Caco-2 (cell line): Measurements from ENCODE around the gene ALAD. TPM values are rescaled to one million over a fixed set of nuclear protein-coding genes. Genes with fewer than 3 reads are reported as not detected.
"Not testable (repeated sequence)": the region's sequence is repeated elsewhere in the genome, so short reads cannot be mapped to it uniquely, and the experiment has no call there.

Experiments
- BruUV-seq: library from RNA; stranded (reverse); fragments of 400-500 nt; replicated peaks from 2 replicates; lab custom pipeline; 2021; lab: Mats Ljungman, UMichigan
- CTCF ChIA-PET: fragments of 300-600 bp; sonication (Branson Sonifier 250); formaldehyde crosslinking; loops from one replicate; lab custom pipeline; 2022; ENCODE audit warnings: antibody characterized with exemption; lab: Charles Lee
- POLR2A ChIA-PET: fragments of 300-600 bp; sonication (Branson Sonifier 250); formaldehyde crosslinking; loops from one replicate; lab custom pipeline; 2022; ENCODE audit warnings: antibody characterized with exemption; lab: Charles Lee
- DNase-seq, 2 experiments: peaks; one replicate each; pipeline versions ENCODE4 v3.0.0 to v3.0.0-alpha.2; 2020 to 2022
- H3K27me3 ChIP-seq: replicated peaks from 2 replicates; pipeline ENCODE4 v1.6.0; 2011; ENCODE audit warnings: low read length; ENCODE audit not compliant: control insufficient read depth, insufficient read depth
- H3K36me3 ChIP-seq: 2 replicates; pipeline ENCODE4 v1.5.1; 2011; ENCODE audit warnings: low read length; ENCODE audit not compliant: control insufficient read depth, insufficient read depth
- H3K4me1 ChIP-seq: fragments of 250-450 bp; sonication (Bioruptor Pico); 2 replicates; pipeline ENCODE4 v1.5.1; 2020; ENCODE audit warnings: mild to moderate bottlenecking
- H3K4me3 ChIP-seq: 2 replicates; pipeline ENCODE4 v1.5.1; 2011; ENCODE audit warnings: low read depth, mild to moderate bottlenecking, control low read depth, low read length
- H3K9me3 ChIP-seq: fragments of 250-450 bp; sonication (Bioruptor Pico); 2 replicates; pipeline ENCODE4 v1.5.1; 2020; ENCODE audit warnings: mild to moderate bottlenecking, moderate library complexity
- H3K27ac Mint-ChIP-seq: one replicate; pipeline ENCODE4 v1.8.0; 2022; ENCODE audit warnings: mixed read lengths; ENCODE audit not compliant: unreplicated experiment
- H3K27me3 Mint-ChIP-seq: one replicate; pipeline ENCODE4 v1.8.0; 2022; ENCODE audit warnings: mixed read lengths; ENCODE audit not compliant: insufficient read depth, unreplicated experiment
- H3K36me3 Mint-ChIP-seq: one replicate; pipeline ENCODE4 v1.8.0; 2022; ENCODE audit warnings: mild to moderate bottlenecking, mixed read lengths; ENCODE audit not compliant: insufficient read depth, unreplicated experiment
- H3K4me1 Mint-ChIP-seq: one replicate; pipeline ENCODE4 v1.8.0; 2022; ENCODE audit warnings: low read depth, mixed read lengths; ENCODE audit not compliant: unreplicated experiment
- H3K4me3 Mint-ChIP-seq: one replicate; pipeline ENCODE4 v1.8.0; 2022; ENCODE audit warnings: mild to moderate bottlenecking, moderate library complexity, mixed read lengths; ENCODE audit not compliant: unreplicated experiment
- H3K9me3 Mint-ChIP-seq: one replicate; pipeline ENCODE4 v1.8.0; 2022; ENCODE audit warnings: mixed read lengths; ENCODE audit not compliant: unreplicated experiment
- intact Hi-C: fragments of 100-400 bp; cut with micrococcal nuclease; formaldehyde crosslinking; loops from one replicate; pipeline ENCODE4 v1.10.0; 2022; ENCODE audit not compliant: unreplicated experiment
- total RNA-seq: library from RNA; stranded (reverse); gene quantifications from 2 replicates; pipeline ENCODE4 v1.2.3, GENCODE V29; 2022
- TF ChIP-seq, protein P1 (sequence below), 2 experiments: fragments of 200-600 bp in 1 of 2; IDR thresholded peaks; 1 replicate in 1 of 2; 2 replicates in 1 of 2; pipeline versions ENCODE4 v1.5.1 to v1.8.0; 2011 to 2022; ENCODE audit warnings: antibody characterized with exemption in 1 of 2, control low read depth in 1 of 2, inconsistent platforms in 1 of 2, low read depth in 1 of 2, low read length in 1 of 2, mild to moderate bottlenecking in 1 of 2, moderate library complexity in 1 of 2; ENCODE audit not compliant: insufficient read depth in 1 of 2, severe bottlenecking in 1 of 2, unreplicated experiment in 1 of 2

ALAD gene
- total RNA-seq, 1 experiment from 2014 or later = 48.8 TPM

DNA sequence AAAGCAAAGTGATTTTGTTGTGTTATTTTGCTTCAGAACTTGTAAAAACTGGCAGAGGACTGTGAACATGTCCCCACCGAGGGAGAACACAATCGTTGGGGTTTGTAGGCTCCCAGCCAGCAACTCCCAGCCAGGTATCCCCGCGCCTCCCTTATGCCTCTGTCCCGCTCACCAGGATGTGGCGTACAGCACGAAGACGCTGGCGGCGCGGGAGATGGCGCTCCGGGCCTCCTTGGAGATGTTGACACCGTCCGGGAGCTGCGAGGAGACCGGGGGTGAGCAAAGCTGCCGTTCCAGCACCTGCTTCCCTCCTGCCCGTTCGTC lies 8.8 kb upstream of the ALAD start:
- TF ChIP-seq, protein P1, sequence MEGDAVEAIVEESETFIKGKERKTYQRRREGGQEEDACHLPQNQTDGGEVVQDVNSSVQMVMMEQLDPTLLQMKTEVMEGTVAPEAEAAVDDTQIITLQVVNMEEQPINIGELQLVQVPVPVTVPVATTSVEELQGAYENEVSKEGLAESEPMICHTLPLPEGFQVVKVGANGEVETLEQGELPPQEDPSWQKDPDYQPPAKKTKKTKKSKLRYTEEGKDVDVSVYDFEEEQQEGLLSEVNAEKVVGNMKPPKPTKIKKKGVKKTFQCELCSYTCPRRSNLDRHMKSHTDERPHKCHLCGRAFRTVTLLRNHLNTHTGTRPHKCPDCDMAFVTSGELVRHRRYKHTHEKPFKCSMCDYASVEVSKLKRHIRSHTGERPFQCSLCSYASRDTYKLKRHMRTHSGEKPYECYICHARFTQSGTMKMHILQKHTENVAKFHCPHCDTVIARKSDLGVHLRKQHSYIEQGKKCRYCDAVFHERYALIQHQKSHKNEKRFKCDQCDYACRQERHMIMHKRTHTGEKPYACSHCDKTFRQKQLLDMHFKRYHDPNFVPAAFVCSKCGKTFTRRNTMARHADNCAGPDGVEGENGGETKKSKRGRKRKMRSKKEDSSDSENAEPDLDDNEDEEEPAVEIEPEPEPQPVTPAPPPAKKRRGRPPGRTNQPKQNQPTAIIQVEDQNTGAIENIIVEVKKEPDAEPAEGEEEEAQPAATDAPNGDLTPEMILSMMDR (IDR thresholded peaks at IDR 0.05; ENCODE audit: insufficient read depth in 1 of 2, low read depth in 1 of 2, low read length in 1 of 2, severe bottlenecking in 1 of 2, unreplicated experiment in 1 of 2) = no peak
- Histone ChIP-seq H3K4me1 (peaks cover 3% of the 10 kb centered on the region; the same call in 1 of the 2 replicates), H3K4me3 (peak overlapping the region; percentile 89), H3K36me3 (0 out of 2 replicates have a peak, but pooled peaks cover 2% of the 10 kb centered on the region), H3K27me3 (no peaks in the 10 kb centered on the region), H3K9me3 (no peaks in the 10 kb centered on the region)
- Mint-ChIP-seq H3K27ac (peak overlapping the region; percentile 98), H3K4me3 (peak overlapping the region; percentile 88), H3K27me3 (no peaks in the 10 kb centered on the region), H3K4me1 (peaks cover 20% of the 10 kb centered on the region), H3K9me3 (no peaks in the 10 kb centered on the region), H3K36me3 (peaks cover 52% of the 10 kb centered on the region)
- BruUV-seq = no TSS peak
- CTCF ChIA-PET = interaction anchor here (0.6 to 2.0 kb wide), 9 partner anchors 9 to 272 kb away, joined by 3 to 16 read pairs (median 5); partner anchors contain the start of genes ALAD, CDC26 and PRPF4
- POLR2A ChIA-PET = interaction anchor here (0.9 to 1.3 kb wide), 11 partner anchors 9 to 182 kb away, joined by 3 to 15 read pairs (median 4); partner anchors contain the start of genes ALAD, BSPRY, CDC26 and HDHD3
- no peak for DNase-seq
- intact Hi-C loops = loop anchor here (1.0 to 5.0 kb wide), 7 partner anchors 9 to 248 kb away; partner anchors contain the start of genes ALAD, BSPRY, CDC26 and FKBP15

DNA sequence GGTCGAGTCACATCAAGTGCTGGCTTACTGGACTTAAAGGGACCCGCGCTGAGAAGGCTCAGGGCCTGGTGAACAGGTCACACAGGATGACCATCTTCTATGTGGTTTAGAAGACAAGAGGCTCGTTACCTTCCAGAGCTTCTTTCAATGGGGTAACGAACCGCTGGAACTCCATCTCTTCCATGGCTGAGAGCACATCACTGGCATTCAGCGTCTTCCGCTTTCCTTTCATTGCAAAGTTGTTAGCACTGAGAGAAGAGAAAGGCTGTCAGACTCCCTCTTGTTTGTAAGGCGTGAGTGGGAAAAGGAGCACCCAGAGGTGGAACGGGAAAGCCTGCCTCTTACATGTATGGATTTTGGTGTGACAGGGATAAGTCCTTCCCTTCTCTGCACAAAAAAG lies 8.4 kb upstream of the ALAD start:
- Mint-ChIP-seq H3K9me3 (no peaks in the 10 kb centered on the region), H3K27me3 (no peaks in the 10 kb centered on the region), H3K4me3 (peak overlapping the region; percentile 88), H3K36me3 (peaks cover 56% of the 10 kb centered on the region), H3K4me1 (peaks cover 20% of the 10 kb centered on the region), H3K27ac (peak overlapping the region; percentile 98)
- no peak for DNase-seq
- H3K36me3 ChIP-seq = 0 out of 2 replicates have a peak, but pooled peaks cover 2% of the 10 kb centered on the region
- CTCF ChIA-PET = interaction anchor here (1.0 to 2.0 kb wide), 6 partner anchors 8 to 248 kb away, joined by 3 to 16 read pairs (median 6); partner anchors contain the start of genes ALAD, CDC26 and PRPF4
- H3K4me3 ChIP-seq = peak overlapping the region; percentile 89
- no peaks in the 10 kb centered on the region for H3K9me3 ChIP-seq
- peaks cover 3% of the 10 kb centered on the region; the same call in 1 of the 2 replicates for H3K4me1 ChIP-seq
- no TSS peak for BruUV-seq
- intact Hi-C loops = no loop called here
- POLR2A ChIA-PET = interaction anchor here (1.0 to 1.3 kb wide), 9 partner anchors 9 to 135 kb away, joined by 3 to 15 read pairs (median 4); partner anchors contain the start of genes ALAD, BSPRY, CDC26 and HDHD3
- no peaks in the 10 kb centered on the region for H3K27me3 ChIP-seq
- TF ChIP-seq, protein P1 (IDR thresholded peaks at IDR 0.05; ENCODE audit: insufficient read depth in 1 of 2, low read depth in 1 of 2, low read length in 1 of 2, severe bottlenecking in 1 of 2, unreplicated experiment in 1 of 2) = no peak

DNA sequence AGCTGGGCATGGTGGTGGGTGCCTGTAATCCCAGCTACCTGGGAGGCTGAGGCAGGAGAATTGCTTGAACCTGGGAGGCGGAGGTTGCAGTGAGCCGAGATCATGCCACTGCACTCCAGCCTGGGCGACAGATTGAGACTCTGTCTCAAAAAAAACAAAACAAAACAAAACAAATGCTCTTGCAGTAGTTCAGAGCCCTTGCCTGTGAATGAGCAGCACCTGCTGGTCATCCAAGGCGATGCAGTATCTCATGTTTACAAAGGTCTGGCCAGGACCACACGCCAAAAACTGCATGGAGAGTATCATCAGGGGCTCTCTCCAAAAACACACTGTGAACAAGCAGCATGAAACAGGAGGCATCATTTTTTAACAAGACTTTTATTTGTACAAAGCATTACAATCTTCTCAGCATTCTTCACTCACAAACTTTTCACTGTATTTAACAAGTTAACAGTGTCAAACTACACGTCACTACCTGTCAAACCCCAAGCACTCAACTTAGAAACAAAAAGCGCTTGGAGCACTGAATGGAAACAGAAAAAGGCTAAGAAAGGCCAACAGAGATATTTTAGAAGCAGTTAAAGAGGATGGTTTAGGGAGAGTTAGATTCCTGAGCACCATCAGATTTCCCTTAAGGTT lies 5.9 kb upstream of the ALAD start:
- CTCF ChIA-PET = interaction anchor here (1.0 kb wide), 1 partner anchor 132 kb away, joined by 4 read pairs; no protein-coding TSS in a partner anchor
- DNase-seq = peak; percentile 74 to 79
- Mint-ChIP-seq H3K36me3 (peaks cover 56% of the 10 kb centered on the region), H3K4me3 (peak overlapping the region; percentile 27), H3K4me1 (peaks cover 20% of the 10 kb centered on the region)
- H3K4me1 ChIP-seq, H3K27ac Mint-ChIP-seq, H3K4me3 ChIP-seq, H3K36me3 ChIP-seq, POLR2A ChIA-PET, H3K9me3 ChIP-seq, BruUV-seq, H3K9me3 Mint-ChIP-seq, H3K27me3 Mint-ChIP-seq, H3K27me3 ChIP-seq: not testable (repeated sequence)
- TF ChIP-seq, protein P1 (IDR thresholded peaks at IDR 0.05; ENCODE audit: insufficient read depth in 1 of 2, low read depth in 1 of 2, low read length in 1 of 2, severe bottlenecking in 1 of 2, unreplicated experiment in 1 of 2) = peak; percentile 88 to 91
- intact Hi-C loops = loop anchor here (1.0 kb wide), 2 partner anchors 52 to 98 kb away; no protein-coding TSS in a partner anchor

DNA sequence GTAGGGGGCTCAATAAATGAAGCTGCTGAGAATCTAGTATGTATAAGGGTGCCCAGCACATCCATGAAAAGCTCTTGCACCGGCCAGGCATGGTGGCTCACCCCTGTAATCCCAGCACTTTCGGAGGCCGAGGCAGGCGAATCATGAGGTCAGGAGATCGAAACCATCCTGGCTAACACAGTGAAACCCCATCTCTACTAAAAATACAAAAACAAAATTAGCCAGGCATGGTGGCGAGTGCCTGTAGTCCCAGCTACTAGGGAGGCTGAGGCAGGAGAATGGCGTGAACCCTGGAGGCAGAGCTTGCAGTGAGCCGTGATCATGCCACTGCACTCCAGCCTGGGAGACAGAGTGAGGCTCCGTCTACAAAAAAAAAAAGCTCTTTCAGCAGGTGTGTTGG lies 5.3 kb upstream of the ALAD start:
- H3K27me3 ChIP-seq, intact Hi-C loops, H3K27ac Mint-ChIP-seq, DNase-seq, H3K9me3 Mint-ChIP-seq, H3K9me3 ChIP-seq, BruUV-seq, H3K36me3 ChIP-seq, POLR2A ChIA-PET, H3K4me1 ChIP-seq, H3K4me3 ChIP-seq, H3K27me3 Mint-ChIP-seq, H3K4me3 Mint-ChIP-seq: not testable (repeated sequence)
- CTCF ChIA-PET = interaction anchor here (1.0 kb wide), 1 partner anchor 132 kb away, joined by 4 read pairs; no protein-coding TSS in a partner anchor
- H3K36me3 Mint-ChIP-seq = peaks cover 56% of the 10 kb centered on the region
- peaks cover 20% of the 10 kb centered on the region for H3K4me1 Mint-ChIP-seq
